Upper lobe of right lung (tissue), 1 donor: ENCODE measurements around the gene IGDCC3. TPM values are rescaled to one million over a fixed set of nuclear protein-coding genes. Genes with fewer than 3 reads are reported as not detected.

ENCODE experiments used
- ATAC-seq: fragments of 200-7000 bp; cut with Tn5 transposase; one replicate; pipeline ENCODE4 v1.9.1; 2020; ENCODE audit warnings: mild to moderate bottlenecking, moderate library complexity
- DNase-seq: peaks from one replicate; pipeline ENCODE4 v3.0.0-alpha.2; 2020
- H3K27ac ChIP-seq: fragments of 200-600 bp; one replicate; pipeline ENCODE4 v1.8.0; 2022
- H3K27me3 ChIP-seq: fragments of 200-600 bp; one replicate; pipeline ENCODE4 v1.8.0; 2022; ENCODE audit warnings: mild to moderate bottlenecking
- H3K36me3 ChIP-seq: fragments of 200-600 bp; one replicate; pipeline ENCODE4 v1.8.0; 2022
- H3K4me1 ChIP-seq: fragments of 200-600 bp; one replicate; pipeline ENCODE4 v1.8.0; 2022
- H3K4me3 ChIP-seq: fragments of 200-600 bp; one replicate; pipeline ENCODE4 v1.8.0; 2022; ENCODE audit warnings: mild to moderate bottlenecking
- H3K9me3 ChIP-seq: fragments of 200-600 bp; one replicate; pipeline ENCODE4 v1.8.0; 2022
- intact Hi-C: fragments of 100-400 bp; cut with DNase I; formaldehyde crosslinking; loops from one replicate; pipeline ENCODE4 v1.11.0; 2022
- total RNA-seq: library from RNA; stranded (reverse); fragmentation: NEBNext Ultra II Directional; extraction: Animal tissue kit (Norgen Biotek cat#: 25700); gene quantifications from one replicate; pipeline ENCODE4 v1.2.1, GENCODE V29; 2021
- TF ChIP-seq, protein P1 (sequence below): fragments of 200-600 bp; IDR thresholded peaks from one replicate; pipeline ENCODE4 v1.8.0; 2022; ENCODE audit warnings: antibody characterized with exemption
- donor health status: DM: no; HTN: yes; CAD: no; lungs with severe emphysema.

Gene IGDCC3
- total RNA-seq, 1 donor from 2014 or later: not detected

DNA sequence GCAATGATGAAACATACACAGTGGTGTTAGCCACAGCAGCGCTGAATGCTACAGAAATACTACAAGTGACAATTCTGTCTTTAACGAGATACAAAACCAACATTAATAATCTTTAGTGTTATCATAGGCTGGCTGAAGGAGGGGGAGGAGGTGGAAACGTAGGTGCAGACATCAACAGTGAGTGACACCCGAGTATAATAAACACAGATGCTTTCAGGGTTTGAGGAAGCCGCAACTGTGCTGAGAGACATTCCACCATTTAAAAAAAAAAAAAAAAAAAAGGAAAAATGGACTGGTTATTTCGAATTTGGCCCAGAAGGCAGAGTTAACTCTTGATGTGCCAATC lies 4.3 kb upstream of the IGDCC3 start:
- TF ChIP-seq, protein P1, sequence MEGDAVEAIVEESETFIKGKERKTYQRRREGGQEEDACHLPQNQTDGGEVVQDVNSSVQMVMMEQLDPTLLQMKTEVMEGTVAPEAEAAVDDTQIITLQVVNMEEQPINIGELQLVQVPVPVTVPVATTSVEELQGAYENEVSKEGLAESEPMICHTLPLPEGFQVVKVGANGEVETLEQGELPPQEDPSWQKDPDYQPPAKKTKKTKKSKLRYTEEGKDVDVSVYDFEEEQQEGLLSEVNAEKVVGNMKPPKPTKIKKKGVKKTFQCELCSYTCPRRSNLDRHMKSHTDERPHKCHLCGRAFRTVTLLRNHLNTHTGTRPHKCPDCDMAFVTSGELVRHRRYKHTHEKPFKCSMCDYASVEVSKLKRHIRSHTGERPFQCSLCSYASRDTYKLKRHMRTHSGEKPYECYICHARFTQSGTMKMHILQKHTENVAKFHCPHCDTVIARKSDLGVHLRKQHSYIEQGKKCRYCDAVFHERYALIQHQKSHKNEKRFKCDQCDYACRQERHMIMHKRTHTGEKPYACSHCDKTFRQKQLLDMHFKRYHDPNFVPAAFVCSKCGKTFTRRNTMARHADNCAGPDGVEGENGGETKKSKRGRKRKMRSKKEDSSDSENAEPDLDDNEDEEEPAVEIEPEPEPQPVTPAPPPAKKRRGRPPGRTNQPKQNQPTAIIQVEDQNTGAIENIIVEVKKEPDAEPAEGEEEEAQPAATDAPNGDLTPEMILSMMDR: no peak
- Histone ChIP-seq H3K36me3 (no peaks in the 10 kb centered on the region), H3K9me3 (no peaks in the 10 kb centered on the region), H3K4me3 (no peak overlapping the region), H3K27me3 (peaks cover 37% of the 10 kb centered on the region), H3K4me1 (peaks cover 3% of the 10 kb centered on the region), H3K27ac (no peak overlapping the region)
- intact Hi-C loops: loop anchor here (5.0 kb wide), 1 partner anchor 60 kb away; no protein-coding TSS in a partner anchor
- ATAC-seq (no peak), DNase-seq (no peak)

DNA sequence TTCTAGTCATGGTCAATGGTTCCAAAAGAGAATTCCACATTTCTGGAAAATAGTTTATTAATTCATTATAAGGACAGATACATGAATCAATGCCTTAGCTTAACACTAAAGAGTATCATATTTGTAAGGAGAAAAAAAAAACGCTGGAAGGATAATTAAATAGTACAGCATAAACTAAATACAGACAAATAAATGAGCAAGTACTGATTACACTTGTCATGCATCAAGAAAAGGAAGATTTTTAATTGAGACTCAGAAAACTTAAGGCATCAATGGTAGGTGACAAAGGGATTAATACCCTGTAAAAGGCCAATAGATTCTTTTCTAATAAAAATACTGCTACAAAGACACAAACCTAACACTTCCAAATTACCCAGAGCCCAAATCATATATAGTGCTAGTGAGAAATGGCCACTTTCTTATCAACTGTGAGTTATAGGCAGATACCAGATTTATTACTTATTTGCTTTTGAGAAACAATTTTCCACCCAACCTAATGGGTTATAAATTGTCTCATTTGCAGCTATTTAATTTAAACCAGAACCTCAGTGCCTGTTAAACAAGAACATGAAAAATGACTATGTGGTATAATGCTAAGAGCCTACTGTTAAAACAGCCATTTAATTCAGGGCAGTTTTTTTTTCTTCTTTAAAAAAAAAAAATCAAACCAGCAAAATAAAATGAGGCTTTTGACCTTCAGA lies 3.8 kb upstream of the IGDCC3 start:
- Histone ChIP-seq H3K27ac (no peak overlapping the region), H3K27me3 (peaks cover 42% of the 10 kb centered on the region), H3K9me3 (no peaks in the 10 kb centered on the region), H3K4me1 (peaks cover 8% of the 10 kb centered on the region), H3K36me3 (no peaks in the 10 kb centered on the region), H3K4me3 (no peak overlapping the region)
- DNase-seq (no peak), ATAC-seq (no peak)
- TF ChIP-seq, protein P1: no peak
- intact Hi-C loops: loop anchor here (5.0 kb wide), 1 partner anchor 59 kb away; no protein-coding TSS in a partner anchor

DNA sequence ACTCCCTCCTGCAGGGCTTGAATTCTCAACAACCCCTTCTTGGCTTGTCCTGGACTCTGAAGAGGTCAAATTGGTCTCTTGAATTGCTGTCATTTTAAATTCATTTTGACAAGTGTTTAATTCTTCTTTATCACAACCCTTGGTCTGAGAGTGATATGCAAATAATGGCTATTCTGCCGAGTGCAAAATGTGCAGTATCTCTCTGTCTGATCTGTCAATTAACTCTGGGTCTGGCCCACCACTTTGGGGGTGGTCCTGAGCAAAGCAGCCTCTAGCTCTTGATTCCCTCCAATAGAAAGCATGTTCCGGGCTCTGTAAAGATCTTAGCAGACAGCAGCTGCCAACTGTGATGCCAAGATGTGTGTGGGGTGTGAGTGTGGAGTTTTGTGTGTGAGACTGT lies 2.2 kb upstream of the IGDCC3 start:
- Histone ChIP-seq H3K9me3 (no peaks in the 10 kb centered on the region), H3K27ac (no peak overlapping the region), H3K27me3 (peaks cover 57% of the 10 kb centered on the region), H3K4me3 (no peak overlapping the region), H3K36me3 (no peaks in the 10 kb centered on the region), H3K4me1 (peaks cover 12% of the 10 kb centered on the region)
- DNase-seq: no peak
- TF ChIP-seq, protein P1: no peak
- ATAC-seq: no peak
- intact Hi-C loops: loop anchor here (5.0 kb wide), 1 partner anchor 58 kb away; no protein-coding TSS in a partner anchor

DNA sequence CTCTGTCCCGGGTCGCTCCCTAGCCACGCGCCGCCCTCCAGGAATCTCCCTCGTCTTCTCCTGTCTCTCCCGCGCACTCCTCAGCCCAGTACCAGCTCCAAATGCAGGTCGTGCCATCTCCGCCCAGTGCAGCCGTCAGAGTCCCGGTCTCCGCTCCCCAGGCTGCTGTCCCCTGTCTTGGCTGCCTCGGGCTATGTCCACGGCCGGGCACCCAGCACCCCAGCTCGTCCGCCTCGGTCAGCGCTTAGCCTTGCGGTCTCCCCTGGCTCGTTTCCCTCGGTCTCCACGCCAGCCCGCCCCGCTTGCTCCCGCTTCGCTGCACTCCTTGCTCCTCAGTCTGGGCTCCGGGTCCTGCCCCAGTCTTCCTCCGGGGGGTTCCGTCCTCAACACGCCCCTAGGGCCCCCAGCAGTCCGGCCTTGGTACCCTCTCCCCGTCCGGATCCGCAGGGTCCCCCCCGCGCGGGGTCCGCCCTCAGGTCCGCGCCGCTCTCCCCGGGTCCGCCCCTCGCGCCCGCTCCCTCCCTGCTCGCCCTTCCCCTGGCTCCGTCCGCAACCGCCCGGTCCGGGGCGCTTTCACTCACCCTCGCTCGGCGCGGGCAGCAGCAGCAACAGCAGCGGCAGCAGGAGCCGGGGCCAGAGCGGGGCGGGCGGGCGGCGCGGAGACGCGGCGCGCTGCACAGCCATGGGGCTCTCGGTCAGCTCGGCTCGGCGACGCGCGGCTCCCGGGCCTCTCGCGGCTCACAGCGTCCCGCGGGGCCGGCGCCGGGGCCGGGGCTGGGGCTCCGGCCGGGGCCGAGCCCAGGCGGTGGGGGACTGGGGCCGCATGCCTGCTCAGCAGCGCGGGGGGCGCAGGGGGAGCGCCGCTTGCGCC lies 462 bp downstream of the IGDCC3 start:
- Histone ChIP-seq H3K36me3 (no peaks in the 10 kb centered on the region), H3K27ac (no peak overlapping the region), H3K9me3 (no peaks in the 10 kb centered on the region), H3K4me3 (peak overlapping the region; percentile 47), H3K4me1 (peaks cover 12% of the 10 kb centered on the region), H3K27me3 (peaks cover 58% of the 10 kb centered on the region)
- peak; percentile 66 for DNase-seq
- peak; percentile 65 for ATAC-seq
- intact Hi-C loops: no loop called here
- TF ChIP-seq, protein P1: no peak

DNA sequence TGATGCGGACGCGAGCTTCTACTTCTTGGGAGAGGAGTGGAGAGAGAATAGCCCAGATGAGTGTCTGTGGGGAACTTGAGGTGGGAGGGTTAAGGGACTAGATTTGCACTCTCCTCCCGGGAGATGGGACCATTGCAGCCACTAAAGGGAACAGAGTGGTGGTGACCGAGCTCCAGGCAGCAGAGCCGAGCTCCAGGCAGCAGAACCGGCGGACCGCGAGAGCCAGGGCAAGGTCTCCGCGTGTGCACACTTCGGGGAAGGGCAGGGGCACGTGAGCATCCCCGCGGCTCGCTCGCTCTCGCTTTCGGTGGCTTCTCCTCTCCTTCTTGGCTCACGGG lies 1.1 kb downstream of the IGDCC3 start:
- ATAC-seq: peak; percentile 41
- no peaks in the 10 kb centered on the region for H3K36me3 ChIP-seq
- intact Hi-C loops: no loop called here

More for the DNA sequence above, 1.1 kb downstream of the IGDCC3 start:
- Histone ChIP-seq H3K9me3 (no peaks in the 10 kb centered on the region), H3K4me3 (peak overlapping the region; percentile 47), H3K27me3 (peaks cover 62% of the 10 kb centered on the region), H3K4me1 (peaks cover 12% of the 10 kb centered on the region), H3K27ac (no peak overlapping the region)
- no peak for DNase-seq
- TF ChIP-seq, protein P1: no peak
